SK-N-SH (cell line): ENCODE results near the gene TRAK1. TPM values are rescaled to one million over a fixed set of nuclear protein-coding genes. Genes with fewer than 3 reads are reported as not detected.

ENCODE experiments used
- CTCF ChIA-PET: fragments of 300-600, 350-600 bp; formaldehyde crosslinking; extraction: SDS; loops from one replicate; lab custom pipeline; 2021; lab: Yijun Ruan, JAX
- POLR2A ChIA-PET: fragments of 350-600 bp; sonication (Branson Sonifier 250); formaldehyde crosslinking; extraction: SDS; loops from one replicate; lab custom pipeline; 2020; ENCODE audit warnings: antibody characterized with exemption, inconsistent platforms; lab: Yijun Ruan, JAX
- DNase-seq: peaks from one replicate; pipeline ENCODE4 v3.0.0; 2012
- H2AFZ ChIP-seq: fragments of 200-600 bp; sonication (generic); 2 replicates; pipeline ENCODE4 v1.8.1; 2016; ENCODE audit warnings: antibody characterized with exemption, mild to moderate bottlenecking, low read depth
- H3F3A ChIP-seq: fragments of 200-600 bp; sonication (generic); replicated peaks from 2 replicates; pipeline ENCODE3; 2016; ENCODE audit warnings: antibody characterized with exemption, mild to moderate bottlenecking; ENCODE audit not compliant: insufficient read depth
- H3K27ac ChIP-seq, 2 experiments: fragments of 200-500 bp in 1 of 2; fragments of 200-600 bp in 1 of 2; sonication (Bioruptor generic) in 1 of 2; sonication (generic), shearing (Covaris generic) in 1 of 2; 2 replicates each; pipeline versions ENCODE4 v1.5.1 to v1.6.1; 2014 to 2016; ENCODE audit warnings: low read depth in 2 of 2, inconsistent platforms in 1 of 2, low read length in 1 of 2, mild to moderate bottlenecking in 1 of 2, mixed read lengths in 1 of 2
- H3K27me3 ChIP-seq: fragments of 200-600 bp; sonication (generic), shearing (Covaris generic); 2 replicates; pipeline ENCODE4 v1.6.1; 2016; ENCODE audit warnings: mixed run types; ENCODE audit not compliant: insufficient read depth
- H3K36me3 ChIP-seq, 2 experiments: fragments of 200-500 bp in 1 of 2; fragments of 200-600 bp in 1 of 2; sonication (Bioruptor generic) in 1 of 2; sonication (generic) in 1 of 2; replicated peaks in 1 of 2; 2 replicates each; pipeline versions ENCODE3 to v1.5.1; 2014 to 2016; ENCODE audit warnings: low read length in 1 of 2, mild to moderate bottlenecking in 1 of 2; ENCODE audit not compliant: insufficient read depth in 2 of 2, control insufficient read depth in 1 of 2
- H3K4me1 ChIP-seq, 2 experiments: fragments of 200-500 bp in 1 of 2; fragments of 200-600 bp in 1 of 2; sonication (Bioruptor generic) in 1 of 2; sonication (generic), shearing (Covaris generic) in 1 of 2; 2 replicates each; pipeline versions ENCODE4 v1.5.1 to v1.6.1; 2014 to 2016; ENCODE audit warnings: low read depth in 1 of 2, low read length in 1 of 2, mixed run types in 1 of 2; ENCODE audit not compliant: insufficient read depth in 2 of 2, control insufficient read depth in 1 of 2
- H3K4me2 ChIP-seq: fragments of 200-600 bp; sonication (generic), shearing (Covaris generic); 2 replicates; pipeline ENCODE4 v1.6.1; 2017; ENCODE audit warnings: mixed run types
- H3K4me3 ChIP-seq, 2 experiments: fragments of 200-500 bp in 1 of 2; fragments of 200-600 bp in 1 of 2; sonication (Bioruptor generic) in 1 of 2; sonication (generic), shearing (Covaris generic) in 1 of 2; 2 replicates each; pipeline versions ENCODE4 v1.5.1 to v1.8.1; 2014 to 2016; ENCODE audit warnings: low read depth in 2 of 2, inconsistent platforms in 1 of 2, low read length in 1 of 2, mild to moderate bottlenecking in 1 of 2, mixed read lengths in 1 of 2, moderate library complexity in 1 of 2
- H3K79me2 ChIP-seq: fragments of 200-600 bp; sonication (generic); 2 replicates; pipeline ENCODE4 v1.8.1; 2017; ENCODE audit warnings: mild to moderate bottlenecking; ENCODE audit not compliant: insufficient read depth
- H3K9ac ChIP-seq: fragments of 200-600 bp; sonication (generic); 2 replicates; pipeline ENCODE4 v1.6.1; 2017; ENCODE audit warnings: mixed run types
- H3K9me2 ChIP-seq: fragments of 200-600 bp; sonication (generic); 2 replicates; pipeline ENCODE4 v1.6.1; 2017; ENCODE audit warnings: mixed run types
- H3K9me3 ChIP-seq: fragments of 200-600 bp; sonication (generic); 2 replicates; pipeline ENCODE4 v1.6.1; 2017; ENCODE audit warnings: mixed run types, mild to moderate bottlenecking, moderate library complexity
- H4K20me1 ChIP-seq: fragments of 200-600 bp; sonication (generic); 2 replicates; pipeline ENCODE4 v1.6.1; 2017; ENCODE audit warnings: mild to moderate bottlenecking, mixed run types; ENCODE audit not compliant: insufficient read depth
- CHD2 ChIP-seq: fragments of 150-350 bp; IDR thresholded peaks from 2 replicates; pipeline ENCODE4 v1.6.1; 2018; ENCODE audit warnings: low read length; ENCODE audit not compliant: partially characterized antibody
- CTCF ChIP-seq: fragments of 200-600 bp; sonication (generic); IDR thresholded peaks from 2 replicates; pipeline ENCODE4 v1.6.1; 2017; ENCODE audit warnings: antibody characterized with exemption, mild to moderate bottlenecking, moderate library complexity
- EZH2phosphoT487 ChIP-seq: fragments of 200-600 bp; sonication (generic); IDR thresholded peaks from 2 replicates; pipeline ENCODE4 v1.6.1; 2017; ENCODE audit warnings: low read depth, mixed run types, mild to moderate bottlenecking, antibody characterized with exemption, moderate library complexity, borderline replicate concordance
- FOXM1 ChIP-seq: IDR thresholded peaks from 2 replicates; pipeline ENCODE4 v1.4.0; 2012; ENCODE audit warnings: low read depth, mild to moderate bottlenecking
- GATA2 ChIP-seq: sonication (generic); formaldehyde crosslinking; IDR thresholded peaks from 2 replicates; pipeline ENCODE4 v1.5.0; 2020; ENCODE audit warnings: mild to moderate bottlenecking, missing genetic modification reagents
- IRF3 ChIP-seq: fragments of 150-350 bp; IDR thresholded peaks from 2 replicates; pipeline ENCODE4 v1.6.1; 2016; ENCODE audit warnings: mild to moderate bottlenecking, low read depth, low read length
- MEF2A ChIP-seq: IDR thresholded peaks from 2 replicates; pipeline ENCODE4 v1.4.0; 2012; ENCODE audit warnings: low read depth, borderline replicate concordance
- NFIC ChIP-seq: IDR thresholded peaks from 2 replicates; pipeline ENCODE4 v1.4.0; 2012; ENCODE audit warnings: borderline replicate concordance
- PBX3 ChIP-seq: IDR thresholded peaks from 2 replicates; pipeline ENCODE4; 2012
- POLR2AphosphoS5 ChIP-seq: IDR thresholded peaks from 2 replicates; pipeline ENCODE4 v1.6.1; 2012; ENCODE audit warnings: low read depth, low read length
- RAD21 ChIP-seq: IDR thresholded peaks from 2 replicates; pipeline ENCODE4 v1.6.1; 2012; ENCODE audit warnings: mild to moderate bottlenecking, low read length
- RFX5 ChIP-seq: IDR thresholded peaks from 2 replicates; pipeline ENCODE4 v1.6.1; 2012; ENCODE audit warnings: mild to moderate bottlenecking, improper control_type of control experiment, low read length
- RXRA ChIP-seq: IDR thresholded peaks from 2 replicates; pipeline ENCODE4 v1.4.0; 2012; ENCODE audit warnings: low read depth, mild to moderate bottlenecking, borderline replicate concordance
- TCF12 ChIP-seq: IDR thresholded peaks from 2 replicates; pipeline ENCODE4 v1.4.0; 2012
- TEAD4 ChIP-seq: IDR thresholded peaks from 2 replicates; pipeline ENCODE4 v1.4.0; 2012; ENCODE audit warnings: mild to moderate bottlenecking, borderline replicate concordance; ENCODE audit not compliant: insufficient read depth
- USF1 ChIP-seq: IDR thresholded peaks from 2 replicates; pipeline ENCODE4 v1.4.0; 2012; ENCODE audit warnings: low read depth, borderline replicate concordance
- USF2 ChIP-seq: fragments of 150-350 bp; IDR thresholded peaks from 2 replicates; pipeline ENCODE4 v1.6.1; 2017; ENCODE audit warnings: antibody characterized with exemption, low read length, low read depth, borderline replicate concordance
- YY1 ChIP-seq: IDR thresholded peaks from 2 replicates; pipeline ENCODE4 v1.4.0; 2012; ENCODE audit warnings: low read depth, mild to moderate bottlenecking
- ZBTB33 ChIP-seq: IDR thresholded peaks from 2 replicates; pipeline ENCODE4 v1.4.0; 2012; ENCODE audit warnings: low read depth, borderline replicate concordance
- WGBS: methylation state at CpG from one replicate; pipeline ENCODE4 v1.1.6; 2017; ENCODE audit warnings: low lambda C conversion rate; 5-methylcytosine and 5-hydroxymethylcytosine counted together
- polyA plus RNA-seq, 3 experiments: library from polyadenylated mRNA; depleted of rRNA; stranded (reverse); fragments of >200 nt; gene quantifications; 2 replicates each; pipeline ENCODE4 v1.2.3, GENCODE V29; 2012

Gene TRAK1
- polyA plus RNA-seq, 1 of the 3 experiments (the other 2 are of a cell fraction), result 12.5 TPM

GRCh38 chr3:42099020-42099765, 8.0 kb downstream of the TRAK1 start:
- no peak overlapping the region for H3K4me2 ChIP-seq
- 0 out of 2 replicates have a peak, but pooled peaks cover 4% of the 10 kb centered on the region for H3K79me2 ChIP-seq
- TF ChIP-seq EZH2phosphoT487 (no peak), TCF12 (no peak), TEAD4 (no peak), ZBTB33 (no peak), MEF2A (no peak), YY1 (no peak), PBX3 (no peak), USF1 (no peak), GATA2 (no peak), RFX5 (no peak), FOXM1 (no peak), NFIC (no peak), CTCF (no peak), RAD21 (no peak), CHD2 (no peak), RXRA (no peak), USF2 (no peak), POLR2AphosphoS5 (no peak), IRF3 (no peak)
- TF ChIP-seq, all 33 proteins: peak for 0
- Histone ChIP-seq H3K27ac (no peak overlapping the region), H3K27me3 (no peaks in the 10 kb centered on the region), H3K36me3 (peaks cover 0 to 6% of the 10 kb centered on the region in 2 experiments), H3K4me1 (peaks cover 3 to 10% of the 10 kb centered on the region in 2 experiments; a peak in 3 of 4 replicates), H3K4me3 (no peak overlapping the region), H3K9ac (no peak overlapping the region), H2AFZ (no peak overlapping the region), H4K20me1 (no peaks in the 10 kb centered on the region), H3F3A (no peaks in the 10 kb centered on the region), H3K9me3 (no peaks in the 10 kb centered on the region), H3K9me2 (no peaks in the 10 kb centered on the region)
- peak; percentile 26 for DNase-seq
- ChIA-PET CTCF (interaction anchor here (0.6 to 7.3 kb wide), 70 partner anchors 8 to 1771 kb away, joined by 3 to 121 read pairs (median 5); partner anchors contain the start of genes TRAK1 and ULK4), POLR2A (interaction anchor here (1.2 kb wide), 1 partner anchor 137 kb away, joined by 6 read pairs; the partner anchor contains the start of gene ULK4)
- 91% methylated on average over 18 of the region's 19 CpGs for WGBS
